Hematopoietic multipotent progenitor cell treated with erythropoietin and hydrocortisone succinate and interleukin-3 and kit ligand, for 15 days (in vitro differentiated cells): ENCODE results near the gene C12orf76.

Source experiments
- DNase-seq: peaks from one replicate; pipeline ENCODE4 v3.0.0-alpha.2; 2015; ENCODE audit warnings: low spot score

The C12orf76 gene

DNA sequence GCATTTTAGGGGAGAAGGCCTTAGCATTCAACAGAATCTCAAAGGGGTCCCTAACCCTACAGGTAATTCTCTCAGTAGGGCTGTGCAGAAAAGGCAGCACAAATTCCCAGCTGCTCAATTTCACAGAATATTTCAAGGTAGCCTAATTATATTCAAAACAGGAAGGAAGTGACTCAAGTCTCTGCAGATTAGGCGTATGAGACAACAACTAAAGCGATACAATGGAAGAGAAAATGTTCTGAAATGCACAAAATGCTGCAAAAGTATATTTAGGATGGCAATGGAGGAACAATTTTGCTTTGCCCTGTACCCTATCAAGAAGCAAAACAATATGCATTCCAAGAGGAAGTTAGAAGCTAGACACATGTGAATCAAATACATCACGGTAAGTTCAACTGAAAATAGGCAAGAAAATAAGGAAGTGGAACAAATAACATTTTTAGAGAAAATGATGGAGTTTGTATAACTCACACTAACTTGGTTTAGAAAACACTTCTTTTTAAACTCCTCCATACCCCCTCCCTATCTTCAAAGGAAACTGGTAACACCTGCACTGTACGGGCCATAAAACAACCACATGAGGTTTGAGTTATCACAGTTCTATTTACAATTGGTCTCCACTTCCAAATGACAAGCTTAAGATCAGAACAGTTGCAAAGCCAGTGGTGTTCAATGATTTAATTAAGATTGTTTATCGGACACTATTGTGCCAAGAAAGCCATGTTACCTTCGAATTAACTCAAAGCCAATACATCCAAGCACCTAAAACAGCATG, 53.7 kb downstream of the C12orf76 start:
- DNase-seq: no peak

DNA sequence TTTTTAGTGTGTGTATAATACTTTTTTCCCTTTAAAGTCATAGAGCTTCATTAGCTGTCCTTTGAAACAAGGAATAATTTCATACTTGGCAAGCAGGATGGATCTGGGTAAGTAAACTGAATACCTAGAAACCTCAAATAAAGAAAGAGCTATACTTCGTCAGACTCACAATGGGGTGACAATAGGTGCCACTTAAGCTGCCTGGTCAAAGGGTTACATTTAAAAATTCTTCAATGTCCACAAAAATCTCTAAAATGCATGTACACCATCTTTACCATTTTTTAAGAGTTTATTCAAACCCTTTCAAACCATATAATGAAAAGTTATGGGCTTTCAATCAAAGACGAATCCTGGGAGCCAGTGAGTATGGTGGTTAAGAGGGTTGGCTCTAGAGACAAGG, 55.2 kb downstream of the C12orf76 start:
- DNase-seq: no peak

DNA sequence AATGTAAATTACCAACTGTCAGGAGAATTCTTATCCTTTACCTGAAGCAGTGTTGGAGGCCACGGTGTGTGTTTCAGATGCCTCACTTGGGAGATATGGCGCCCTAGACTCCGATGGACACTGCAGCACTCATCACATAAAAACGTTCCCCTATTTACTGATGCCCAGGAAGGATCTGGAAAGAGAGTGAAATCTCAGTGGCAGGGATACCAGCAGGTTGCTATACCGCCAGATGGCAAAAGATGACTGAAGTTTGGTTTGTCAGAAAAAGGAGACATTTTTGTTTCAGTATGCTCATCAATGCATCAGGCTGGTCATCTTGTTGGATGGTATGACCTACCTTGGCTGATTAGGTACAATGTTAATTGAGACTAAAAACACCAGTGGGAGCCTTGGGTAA, 56.7 kb downstream of the C12orf76 start:
- DNase-seq: no peak
